ENCODE measurements around the gene TLX2. TPM values are rescaled to one million over a fixed set of nuclear protein-coding genes. Genes with fewer than 3 reads are reported as not detected.

TLX2 gene
- total and polyA plus RNA-seq, 2 of the 13 experiments (the other 11 are each of a cell fraction or from before 2014, with no cell fraction given) = 0.05 to 0.20 TPM

DNA sequence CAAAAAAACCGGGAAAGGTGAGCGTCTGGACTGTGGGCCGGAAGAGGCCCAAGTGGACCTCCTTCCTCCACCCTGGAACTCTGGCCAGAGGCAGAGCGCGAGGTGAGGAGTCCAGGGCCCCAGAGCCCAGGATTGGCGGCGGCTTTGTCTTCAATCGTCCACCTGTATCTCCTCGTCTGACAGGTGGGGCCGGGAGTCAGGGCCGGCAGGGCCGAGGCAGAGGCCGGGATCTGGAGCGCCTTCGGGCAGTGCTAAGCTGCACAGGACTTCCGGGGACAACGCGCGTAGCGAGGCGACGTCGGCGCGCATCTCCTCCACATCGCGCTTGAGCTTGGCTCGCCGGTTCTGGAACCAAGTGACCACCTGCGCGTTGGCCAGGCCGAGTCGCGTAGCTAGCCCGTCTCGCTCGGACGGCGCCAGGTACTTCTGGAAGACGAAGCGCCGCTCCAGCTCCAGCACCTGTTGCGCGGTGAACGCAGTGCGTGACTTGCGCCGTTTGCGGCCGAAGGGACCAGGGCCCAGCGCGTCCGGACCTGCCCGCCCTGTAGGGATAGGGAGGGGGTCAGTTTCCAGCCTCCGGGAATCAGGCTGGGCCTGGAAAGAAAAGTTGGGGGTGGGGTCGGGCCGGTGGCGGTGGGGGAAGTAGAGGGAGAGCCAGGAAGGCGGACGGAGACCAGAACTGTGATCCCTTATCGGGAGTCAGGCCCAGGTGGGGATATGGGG is 16.3 kb upstream of the TLX2 start (continued):
- TF ChIP-seq NFAT5 (CRISPR knock-in tag; IDR thresholded peaks at IDR 0.05) (no peak; the same call in none of the 2 replicates), ZNF121 (CRISPR knock-in tag; IDR thresholded peaks at IDR 0.05) (no peak), FOXM1 (CRISPR knock-in tag; IDR thresholded peaks at IDR 0.05) (no peak), CTCF (CRISPR knock-in tag; IDR thresholded peaks at IDR 0.05) (peak; percentile 27; the same call in 1 of the 2 replicates), CREM (IDR thresholded peaks at IDR 0.05) (no peak), CREM (CRISPR knock-in tag; IDR thresholded peaks at IDR 0.05) (no peak), TP53 (CRISPR knock-in tag; conservative IDR thresholded peaks at IDR 0.05) (no peak), ZMAT5 (CRISPR knock-in tag; IDR thresholded peaks at IDR 0.05; ENCODE audit: borderline replicate concordance, low read depth) (no peak), U2AF2 (IDR thresholded peaks at IDR 0.05; ENCODE audit: low read depth, low read length) (no peak), MNT (IDR thresholded peaks at IDR 0.05) (no peak), ZNF775 (CRISPR knock-in tag; IDR thresholded peaks at IDR 0.05; ENCODE audit: borderline replicate concordance) (no peak), HMGA1 (CRISPR knock-in tag; conservative IDR thresholded peaks at IDR 0.05) (no peak), CEBPG (CRISPR knock-in tag; IDR thresholded peaks at IDR 0.05) (no peak)
- TF ChIP-seq, protein P1, sequence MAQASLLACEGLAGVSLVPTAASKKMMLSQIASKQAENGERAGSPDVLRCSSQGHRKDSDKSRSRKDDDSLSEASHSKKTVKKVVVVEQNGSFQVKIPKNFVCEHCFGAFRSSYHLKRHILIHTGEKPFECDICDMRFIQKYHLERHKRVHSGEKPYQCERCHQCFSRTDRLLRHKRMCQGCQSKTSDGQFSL (CRISPR knock-in tag; IDR thresholded peaks at IDR 0.05) = no peak
- TF ChIP-seq, protein P2, sequence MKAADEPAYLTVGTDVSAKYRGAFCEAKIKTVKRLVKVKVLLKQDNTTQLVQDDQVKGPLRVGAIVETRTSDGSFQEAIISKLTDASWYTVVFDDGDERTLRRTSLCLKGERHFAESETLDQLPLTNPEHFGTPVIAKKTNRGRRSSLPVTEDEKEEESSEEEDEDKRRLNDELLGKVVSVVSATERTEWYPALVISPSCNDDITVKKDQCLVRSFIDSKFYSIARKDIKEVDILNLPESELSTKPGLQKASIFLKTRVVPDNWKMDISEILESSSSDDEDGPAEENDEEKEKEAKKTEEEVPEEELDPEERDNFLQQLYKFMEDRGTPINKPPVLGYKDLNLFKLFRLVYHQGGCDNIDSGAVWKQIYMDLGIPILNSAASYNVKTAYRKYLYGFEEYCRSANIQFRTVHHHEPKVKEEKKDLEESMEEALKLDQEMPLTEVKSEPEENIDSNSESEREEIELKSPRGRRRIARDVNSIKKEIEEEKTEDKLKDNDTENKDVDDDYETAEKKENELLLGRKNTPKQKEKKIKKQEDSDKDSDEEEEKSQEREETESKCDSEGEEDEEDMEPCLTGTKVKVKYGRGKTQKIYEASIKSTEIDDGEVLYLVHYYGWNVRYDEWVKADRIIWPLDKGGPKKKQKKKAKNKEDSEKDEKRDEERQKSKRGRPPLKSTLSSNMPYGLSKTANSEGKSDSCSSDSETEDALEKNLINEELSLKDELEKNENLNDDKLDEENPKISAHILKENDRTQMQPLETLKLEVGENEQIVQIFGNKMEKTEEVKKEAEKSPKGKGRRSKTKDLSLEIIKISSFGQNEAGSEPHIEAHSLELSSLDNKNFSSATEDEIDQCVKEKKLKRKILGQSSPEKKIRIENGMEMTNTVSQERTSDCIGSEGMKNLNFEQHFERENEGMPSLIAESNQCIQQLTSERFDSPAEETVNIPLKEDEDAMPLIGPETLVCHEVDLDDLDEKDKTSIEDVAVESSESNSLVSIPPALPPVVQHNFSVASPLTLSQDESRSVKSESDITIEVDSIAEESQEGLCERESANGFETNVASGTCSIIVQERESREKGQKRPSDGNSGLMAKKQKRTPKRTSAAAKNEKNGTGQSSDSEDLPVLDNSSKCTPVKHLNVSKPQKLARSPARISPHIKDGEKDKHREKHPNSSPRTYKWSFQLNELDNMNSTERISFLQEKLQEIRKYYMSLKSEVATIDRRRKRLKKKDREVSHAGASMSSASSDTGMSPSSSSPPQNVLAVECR (CRISPR knock-in tag; IDR thresholded peaks at IDR 0.05; ENCODE audit: borderline replicate concordance) = peak; percentile 65

Data from HepG2 (cell line).